WTC11 (cell line): ENCODE measurements around the gene BMP7. TPM values are rescaled to one million over a fixed set of nuclear protein-coding genes. Genes with fewer than 3 reads are reported as not detected.

ENCODE experiments used
- ATAC-seq: fragments of 200-7000 bp; cut with Tn5 transposase; 2 replicates; pipeline ENCODE4 v1.10.0; 2021; ENCODE audit warnings: mild to moderate bottlenecking, moderate library complexity
- CTCF ChIA-PET: fragments of 300-600 bp; sonication (Branson Sonifier 250); formaldehyde crosslinking; loops from one replicate; lab custom pipeline; 2021; ENCODE audit warnings: antibody characterized with exemption; lab: Charles Lee
- POLR2A ChIA-PET: fragments of 350-600 bp; sonication (Branson Sonifier 250); formaldehyde crosslinking; loops from one replicate; lab custom pipeline; 2021; ENCODE audit warnings: antibody characterized with exemption; lab: Charles Lee
- DNase-seq: peaks from one replicate; pipeline ENCODE4 v3.0.0; 2021; ENCODE audit warnings: low spot score
- H3K27ac Mint-ChIP-seq: 2 replicates; pipeline ENCODE4 v1.8.0; 2021; ENCODE audit warnings: mixed read lengths
- H3K27me3 Mint-ChIP-seq: 2 replicates; pipeline ENCODE4 v1.8.0; 2021; ENCODE audit warnings: low read depth, mild to moderate bottlenecking, moderate library complexity, mixed read lengths
- H3K36me3 Mint-ChIP-seq: 2 replicates; pipeline ENCODE4 v1.8.0; 2021; ENCODE audit warnings: mixed read lengths
- H3K4me1 Mint-ChIP-seq: 2 replicates; pipeline ENCODE4 v1.8.0; 2022; ENCODE audit warnings: mixed read lengths
- H3K4me3 Mint-ChIP-seq: 2 replicates; pipeline ENCODE4 v1.8.0; 2021; ENCODE audit warnings: mild to moderate bottlenecking, moderate library complexity, mixed read lengths
- H3K9me3 Mint-ChIP-seq: 2 replicates; pipeline ENCODE4 v1.8.0; 2021; ENCODE audit warnings: mixed read lengths
- AR ChIP-seq: fragments of 250-450 bp; sonication (Bioruptor Pico); IDR thresholded peaks from 2 replicates; pipeline ENCODE4 v1.9.0; 2021; ENCODE audit warnings: mild to moderate bottlenecking
- ATF2 ChIP-seq: sonication (generic); formaldehyde crosslinking; IDR thresholded peaks from 2 replicates; pipeline ENCODE4 v1.8.1; 2022; ENCODE audit warnings: low read depth, missing genetic modification reagents, borderline replicate concordance
- CREM ChIP-seq: sonication (generic); formaldehyde crosslinking; IDR thresholded peaks from 2 replicates; pipeline ENCODE4 v1.8.1; 2022; ENCODE audit warnings: mild to moderate bottlenecking, missing genetic modification reagents, moderate library complexity
- GRHL2 ChIP-seq: fragments of 250-450 bp; sonication (Bioruptor Pico); IDR thresholded peaks from 2 replicates; pipeline ENCODE4 v1.8.0; 2022; ENCODE audit warnings: mild to moderate bottlenecking, moderate library complexity; ENCODE audit not compliant: insufficient replicate concordance, severe bottlenecking
- GTF2I ChIP-seq: fragments of 250-450 bp; sonication (Bioruptor Pico); conservative IDR thresholded peaks from 2 replicates; pipeline ENCODE4 v1.4.0; 2021; ENCODE audit warnings: mild to moderate bottlenecking
- MXD4 ChIP-seq: fragments of 250-450 bp; sonication (Bioruptor Pico); IDR thresholded peaks from 2 replicates; pipeline ENCODE4 v1.8.0; 2021; ENCODE audit warnings: mild to moderate bottlenecking, moderate library complexity, borderline replicate concordance
- MYBL2 ChIP-seq: sonication (generic); formaldehyde crosslinking; IDR thresholded peaks from 2 replicates; pipeline ENCODE4 v1.8.1; 2023; ENCODE audit warnings: mild to moderate bottlenecking, moderate library complexity, missing genetic modification reagents
- NR3C1 ChIP-seq: sonication (generic); formaldehyde crosslinking; conservative IDR thresholded peaks from 2 replicates; pipeline ENCODE4 v1.8.1; 2023; ENCODE audit warnings: low read depth, mild to moderate bottlenecking, missing genetic modification reagents
- RELA ChIP-seq: sonication (generic); formaldehyde crosslinking; IDR thresholded peaks from 2 replicates; pipeline ENCODE4 v1.8.1; 2022; ENCODE audit warnings: missing genetic modification reagents, mild to moderate bottlenecking, borderline replicate concordance
- USF1 ChIP-seq: sonication (generic); formaldehyde crosslinking; IDR thresholded peaks from 2 replicates; pipeline ENCODE4 v1.8.0; 2022; ENCODE audit warnings: mild to moderate bottlenecking, missing genetic modification reagents
- ZNF281 ChIP-seq: sonication (generic); formaldehyde crosslinking; IDR thresholded peaks from 2 replicates; pipeline ENCODE4 v1.8.0; 2023; ENCODE audit warnings: mild to moderate bottlenecking, missing genetic modification reagents
- ZNF396 ChIP-seq: fragments of 250-450 bp; sonication (Bioruptor Pico); IDR thresholded peaks from 2 replicates; pipeline ENCODE4 v1.8.0; 2021; ENCODE audit warnings: mild to moderate bottlenecking, moderate library complexity, borderline replicate concordance
- ZNF423 ChIP-seq: fragments of 250-450 bp; sonication (Bioruptor Pico); IDR thresholded peaks from 2 replicates; pipeline ENCODE4 v2.1.2; 2022; ENCODE audit warnings: mild to moderate bottlenecking, moderate library complexity
- ZNF425 ChIP-seq: fragments of 250-450 bp; sonication (Bioruptor Pico); conservative IDR thresholded peaks from 2 replicates; pipeline ENCODE4 v1.9.0; 2021; ENCODE audit warnings: mild to moderate bottlenecking
- ZNF671 ChIP-seq: fragments of 250-450 bp; sonication (Bioruptor Pico); IDR thresholded peaks from 2 replicates; pipeline ENCODE4 v1.8.0; 2021; ENCODE audit warnings: mild to moderate bottlenecking
- total RNA-seq: library from RNA; stranded (reverse); gene quantifications from 3 replicates; pipeline ENCODE4 v1.2.3, GENCODE V29; 2021
- TF ChIP-seq, protein P1 (sequence below): fragments of 250-450 bp; sonication (Bioruptor Pico); IDR thresholded peaks from 2 replicates; pipeline ENCODE4 v1.9.0; 2021; ENCODE audit warnings: moderate library complexity, mild to moderate bottlenecking, inconsistent platforms, borderline replicate concordance
- TF ChIP-seq, protein P2 (sequence below): sonication (generic); formaldehyde crosslinking; IDR thresholded peaks from 2 replicates; pipeline ENCODE4 v1.8.0; 2022; ENCODE audit warnings: mild to moderate bottlenecking, missing genetic modification reagents
- TF ChIP-seq, protein P3 (sequence below): sonication (generic); formaldehyde crosslinking; IDR thresholded peaks from 2 replicates; pipeline ENCODE4 v1.8.0; 2023; ENCODE audit warnings: missing genetic modification reagents

Gene BMP7
- total RNA-seq, 1 experiment from 2014 or later: 40.7 TPM

DNA sequence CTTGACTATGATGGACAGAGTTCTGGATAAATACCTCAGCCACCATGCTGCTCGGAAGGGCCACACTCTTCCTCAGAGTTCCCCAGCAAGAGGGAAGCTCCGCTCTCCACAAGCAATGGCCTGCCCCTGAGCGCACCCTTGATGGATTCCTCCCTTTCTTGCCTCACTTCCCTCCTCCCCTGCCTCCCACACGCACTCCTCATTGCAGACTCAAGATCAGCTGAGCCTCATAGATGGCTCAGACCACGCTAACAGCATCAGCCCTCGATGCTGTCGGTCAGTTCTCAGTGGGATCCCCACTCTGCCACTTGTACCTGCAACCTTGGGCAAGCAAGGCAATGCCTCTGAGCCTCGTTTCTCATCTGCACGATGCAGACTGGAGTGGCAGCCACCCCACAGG, 123.3 kb downstream of the BMP7 start:
- CTCF ChIA-PET: no interaction called here
- H3K27ac Mint-ChIP-seq: no peak overlapping the region
- POLR2A ChIA-PET: no interaction called here
- no peaks in the 10 kb centered on the region for H3K36me3 Mint-ChIP-seq
- peaks cover 7% of the 10 kb centered on the region for H3K9me3 Mint-ChIP-seq
- TF ChIP-seq RELA (CRISPR knock-in tag) (no peak), NR3C1 (CRISPR knock-in tag) (no peak), ZNF671 (CRISPR knock-in tag) (no peak), MYBL2 (CRISPR knock-in tag) (no peak), GTF2I (no peak), ZNF423 (CRISPR knock-in tag) (no peak), ZNF281 (no peak), CREM (no peak), ZNF396 (CRISPR knock-in tag) (no peak), USF1 (CRISPR knock-in tag) (no peak), AR (CRISPR knock-in tag) (no peak), MXD4 (CRISPR knock-in tag) (no peak)
- TF ChIP-seq, protein P1, sequence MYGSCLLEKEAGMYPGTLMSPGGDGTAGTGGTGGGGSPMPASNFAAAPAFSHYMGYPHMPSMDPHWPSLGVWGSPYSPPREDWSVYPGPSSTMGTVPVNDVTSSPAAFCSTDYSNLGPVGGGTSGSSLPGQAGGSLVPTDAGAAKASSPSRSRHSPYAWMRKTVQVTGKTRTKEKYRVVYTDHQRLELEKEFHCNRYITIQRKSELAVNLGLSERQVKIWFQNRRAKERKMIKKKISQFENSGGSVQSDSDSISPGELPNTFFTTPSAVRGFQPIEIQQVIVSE: no peak
- TF ChIP-seq, protein P2, sequence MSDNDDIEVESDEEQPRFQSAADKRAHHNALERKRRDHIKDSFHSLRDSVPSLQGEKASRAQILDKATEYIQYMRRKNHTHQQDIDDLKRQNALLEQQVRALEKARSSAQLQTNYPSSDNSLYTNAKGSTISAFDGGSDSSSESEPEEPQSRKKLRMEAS (CRISPR knock-in tag): no peak
- peaks cover 2% of the 10 kb centered on the region; the same call in 1 of the 2 replicates for H3K27me3 Mint-ChIP-seq
- H3K4me1 Mint-ChIP-seq: no peaks in the 10 kb centered on the region; the same call in 1 of the 2 replicates
- no peak for ATAC-seq
- no peak for DNase-seq
- H3K4me3 Mint-ChIP-seq: no peak overlapping the region

DNA sequence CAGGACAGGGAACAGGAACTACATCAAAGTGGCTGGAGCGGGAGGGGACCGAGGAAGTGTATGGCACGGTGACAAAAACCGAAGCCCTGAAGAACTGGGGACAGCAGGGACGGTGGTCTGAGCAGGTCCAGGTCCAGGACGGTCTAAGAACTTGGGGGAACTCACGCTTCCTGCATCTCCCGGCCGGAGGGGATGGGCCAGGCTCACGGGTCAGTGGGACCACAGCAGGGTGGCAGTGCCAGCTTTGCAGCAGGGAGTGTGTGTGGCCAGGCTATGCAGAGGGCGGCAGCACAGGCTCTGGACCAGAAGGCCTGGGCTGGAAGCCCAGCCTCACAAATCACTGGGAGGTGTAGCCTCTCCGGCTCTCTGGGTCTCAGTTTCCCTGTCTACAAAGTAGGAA, 123.8 kb downstream of the BMP7 start:
- Mint-ChIP-seq H3K4me3 (no peak overlapping the region), H3K27ac (no peak overlapping the region), H3K9me3 (peaks cover 7% of the 10 kb centered on the region), H3K4me1 (no peaks in the 10 kb centered on the region; the same call in 1 of the 2 replicates), H3K27me3 (peaks cover 2% of the 10 kb centered on the region; the same call in 1 of the 2 replicates), H3K36me3 (no peaks in the 10 kb centered on the region)
- CTCF ChIA-PET: no interaction called here
- POLR2A ChIA-PET: no interaction called here
- DNase-seq: no peak
- no peak for ATAC-seq
- TF ChIP-seq ZNF425 (CRISPR knock-in tag) (no peak), GTF2I (no peak), ATF2 (no peak), GRHL2 (no peak)
- TF ChIP-seq, protein P3, sequence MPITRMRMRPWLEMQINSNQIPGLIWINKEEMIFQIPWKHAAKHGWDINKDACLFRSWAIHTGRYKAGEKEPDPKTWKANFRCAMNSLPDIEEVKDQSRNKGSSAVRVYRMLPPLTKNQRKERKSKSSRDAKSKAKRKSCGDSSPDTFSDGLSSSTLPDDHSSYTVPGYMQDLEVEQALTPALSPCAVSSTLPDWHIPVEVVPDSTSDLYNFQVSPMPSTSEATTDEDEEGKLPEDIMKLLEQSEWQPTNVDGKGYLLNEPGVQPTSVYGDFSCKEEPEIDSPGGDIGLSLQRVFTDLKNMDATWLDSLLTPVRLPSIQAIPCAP (CRISPR knock-in tag): no peak
- TF ChIP-seq, all 79 proteins: peak for 0
